ENCODE data around the gene REN.

Gene REN

DNA sequence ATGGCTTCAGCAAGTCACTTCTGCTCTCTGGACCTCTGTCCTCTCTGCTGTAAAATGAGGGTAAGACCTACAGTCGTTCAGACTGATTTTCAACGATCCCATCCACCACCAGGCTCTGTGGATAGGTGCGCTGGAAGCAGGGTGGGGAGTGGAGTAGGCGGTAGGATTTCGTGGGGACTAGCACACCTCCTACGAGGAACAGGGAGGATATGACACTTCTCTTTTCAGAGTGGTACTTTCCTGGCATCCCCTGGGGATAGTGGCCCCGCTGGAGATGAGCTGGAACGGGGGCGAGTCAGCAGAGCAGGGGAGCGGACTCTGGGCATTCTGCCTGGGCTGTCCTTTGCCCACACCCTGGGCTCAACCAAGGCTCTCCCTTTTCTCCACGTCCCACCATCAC lies 32.0 kb downstream of the REN start:
- DNase-seq (ENCODE audit: low spot score) (no peak), FAIRE-seq (no peak)

DNA sequence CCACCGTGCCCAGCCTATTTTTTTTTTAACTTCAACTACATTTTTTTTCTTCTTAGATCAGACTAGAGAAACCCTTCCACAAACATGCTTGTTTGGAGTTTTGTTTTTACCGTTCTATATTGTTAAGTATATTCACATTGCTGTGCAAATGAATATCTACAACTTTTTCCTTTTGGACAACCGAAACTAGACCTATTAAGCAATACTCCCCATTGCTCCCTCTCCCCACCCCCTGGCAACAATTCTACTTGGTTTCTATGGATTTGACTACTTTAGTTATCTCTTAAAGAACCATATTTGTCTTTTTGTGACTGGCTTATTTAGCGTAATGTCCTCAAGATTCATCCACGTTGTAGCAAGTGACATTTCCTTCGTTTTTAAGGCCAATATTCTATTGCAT lies 33.4 kb downstream of the REN start:
- DNase-seq (ENCODE audit: low spot score) (no peak), FAIRE-seq (no peak)

DNA sequence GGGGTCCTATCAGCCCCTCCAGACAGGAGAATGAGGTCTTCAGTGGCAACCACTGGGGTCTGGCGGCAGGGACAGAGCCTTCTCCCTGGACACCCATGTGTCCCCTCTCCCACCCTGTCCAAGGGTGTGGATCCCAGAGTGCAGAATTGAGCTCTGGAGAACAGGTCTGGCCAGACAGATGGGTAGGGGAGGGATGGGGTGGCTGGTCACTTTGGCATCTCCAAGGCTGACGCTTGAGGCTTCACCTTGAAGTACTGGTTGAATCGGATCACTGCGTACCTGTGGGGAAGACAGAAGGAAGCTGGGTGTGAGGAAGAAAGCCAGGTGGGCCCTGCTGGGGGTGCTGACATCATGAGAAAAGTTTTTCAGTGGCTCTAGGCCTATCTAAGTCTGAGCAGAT lies 34.2 kb downstream of the REN start:
- no peak for DNase-seq (ENCODE audit: low spot score)
- no peak for FAIRE-seq

DNA sequence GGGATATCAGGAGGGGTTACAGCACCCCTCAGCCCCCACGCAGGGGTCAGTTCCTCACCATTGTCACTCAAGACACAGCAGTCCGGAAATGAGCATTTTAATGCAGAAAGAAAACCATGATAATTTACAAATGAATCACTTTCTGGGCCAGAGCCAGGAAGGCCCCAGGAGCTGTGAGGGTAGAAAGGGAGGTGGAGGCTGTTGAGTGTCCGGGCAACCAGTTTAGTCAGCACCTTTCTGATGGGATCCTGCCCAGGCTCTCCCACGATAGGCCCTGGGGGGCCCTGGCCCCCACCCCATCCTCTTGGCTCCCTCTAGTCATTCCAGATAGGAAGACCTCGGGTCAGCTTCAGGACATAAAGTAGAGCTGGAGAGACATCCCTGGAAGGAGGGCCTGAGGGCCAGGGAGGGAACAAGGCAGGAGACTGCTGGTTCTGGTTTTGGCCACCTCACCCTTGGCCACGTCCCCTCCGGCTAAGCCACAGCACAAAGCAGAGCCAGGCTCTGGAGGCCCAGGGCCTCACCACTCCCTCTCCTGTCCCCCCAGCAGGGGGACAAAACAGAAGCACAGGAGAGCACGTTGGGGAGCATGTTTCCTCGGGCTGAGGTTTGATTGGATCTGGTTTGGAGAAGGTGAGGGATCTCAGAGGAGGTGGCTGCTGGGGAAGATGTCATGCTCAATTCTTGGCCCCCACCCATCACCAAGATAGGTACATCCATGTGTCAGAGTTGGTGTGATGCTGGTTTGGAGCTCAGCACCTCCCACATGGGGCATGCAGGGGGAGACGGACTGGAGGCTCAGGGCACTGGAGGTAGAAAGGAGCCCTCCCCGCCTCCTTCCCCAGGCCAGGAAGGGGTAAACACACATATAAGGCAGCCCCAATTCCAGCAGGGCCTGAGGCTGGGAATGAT lies 34.9 kb downstream of the REN start:
- peak; percentile 90 for FAIRE-seq

DNA sequence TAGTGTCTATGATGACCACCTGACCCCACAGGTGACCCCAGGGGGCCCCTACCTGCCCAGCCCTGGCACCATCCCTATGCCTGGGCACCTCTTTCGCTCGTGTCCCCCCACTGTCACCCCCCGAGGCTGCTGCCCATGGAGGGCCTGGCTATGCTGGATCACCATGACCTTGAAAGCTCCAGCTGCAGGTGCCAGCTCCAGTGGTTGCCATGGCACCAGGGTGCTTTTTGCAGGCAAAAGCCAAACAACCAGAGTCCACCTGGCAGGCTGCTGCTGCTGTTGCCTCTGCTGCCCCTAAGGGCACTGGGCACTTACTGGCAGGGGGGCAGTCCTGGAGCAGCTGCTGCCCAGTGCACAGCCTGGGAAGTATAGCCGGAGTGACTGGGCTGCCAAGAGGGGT lies 36.0 kb downstream of the REN start:
- FAIRE-seq (no peak), DNase-seq (ENCODE audit: low spot score) (no peak)

More for the DNA sequence above, 34.9 kb downstream of the REN start:
- DNase-seq (ENCODE audit: low spot score), result peak; percentile 87

DNA sequence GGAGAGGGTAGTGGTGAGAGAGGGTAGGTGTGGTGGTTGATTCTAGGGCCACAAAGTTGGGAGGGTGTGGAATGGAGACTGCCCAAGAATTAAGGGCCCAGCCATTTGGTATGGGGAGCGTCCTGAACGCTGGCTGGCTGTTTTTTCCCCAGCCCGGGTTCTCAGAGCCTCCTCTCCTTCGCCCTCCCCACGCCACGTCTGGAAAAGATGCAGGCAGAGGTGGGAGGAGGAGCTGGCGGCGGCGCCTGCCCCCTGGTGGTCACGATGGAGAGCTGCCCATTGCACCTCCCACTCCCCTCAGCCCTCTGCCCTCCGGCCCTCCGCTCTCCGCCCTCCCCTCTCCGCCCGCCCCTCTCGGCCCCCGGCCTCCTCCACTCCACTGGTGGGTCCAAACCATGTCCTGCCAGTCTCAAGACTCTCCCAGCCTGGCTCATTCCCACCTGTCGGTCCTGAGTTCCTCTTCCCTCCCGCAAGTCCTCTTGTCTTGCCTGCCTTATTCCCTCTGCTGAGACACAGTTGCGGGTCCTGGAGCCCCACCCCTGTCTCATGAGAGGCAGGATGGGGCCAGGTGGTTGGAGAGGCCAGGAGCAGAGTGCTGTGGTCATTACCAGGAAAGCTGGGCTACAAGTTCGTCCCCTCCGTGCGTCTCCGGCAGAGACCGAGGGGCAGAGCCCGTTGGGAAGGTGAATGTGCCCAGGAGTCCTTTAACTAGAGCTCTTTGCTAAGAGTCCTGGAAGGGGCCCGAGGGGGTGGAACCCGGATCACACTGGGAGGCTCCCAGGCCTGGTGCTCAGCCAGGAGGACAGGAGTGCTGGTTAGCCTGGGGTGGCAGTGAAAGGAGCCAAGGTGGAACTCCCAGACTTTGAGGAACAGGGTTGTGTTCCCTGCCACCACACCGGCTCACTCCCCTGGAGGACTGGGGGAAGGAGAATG lies 36.9 kb downstream of the REN start:
- DNase-seq (ENCODE audit: low spot score) (peak; percentile 27), FAIRE-seq (no peak)

DNA sequence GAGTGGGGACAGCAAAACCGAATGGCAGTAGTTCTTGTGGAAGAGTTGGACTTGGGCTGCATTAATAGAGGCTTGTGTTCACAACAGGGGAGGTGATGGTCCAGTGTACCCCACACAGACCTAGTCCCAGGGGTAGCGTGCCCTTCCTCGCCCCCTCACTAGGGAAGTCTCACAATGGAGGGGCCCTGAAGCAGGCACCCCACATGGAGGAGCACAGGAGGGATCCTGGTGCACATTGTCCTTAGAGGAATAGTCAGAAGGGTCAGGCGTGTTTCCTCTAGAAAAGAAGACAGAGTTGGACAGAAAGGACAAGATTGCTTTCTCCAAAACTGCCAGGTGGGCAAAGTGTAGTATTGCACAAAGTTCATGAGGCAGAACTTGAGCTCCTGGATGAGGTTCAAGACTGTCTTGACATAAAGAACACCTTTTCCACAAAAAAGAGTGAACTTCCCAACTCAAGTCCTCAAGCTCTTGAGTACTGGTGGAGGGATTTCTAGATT lies 37.6 kb downstream of the REN start:
- FAIRE-seq, result no peak
- DNase-seq (ENCODE audit: low spot score), result no peak

DNA sequence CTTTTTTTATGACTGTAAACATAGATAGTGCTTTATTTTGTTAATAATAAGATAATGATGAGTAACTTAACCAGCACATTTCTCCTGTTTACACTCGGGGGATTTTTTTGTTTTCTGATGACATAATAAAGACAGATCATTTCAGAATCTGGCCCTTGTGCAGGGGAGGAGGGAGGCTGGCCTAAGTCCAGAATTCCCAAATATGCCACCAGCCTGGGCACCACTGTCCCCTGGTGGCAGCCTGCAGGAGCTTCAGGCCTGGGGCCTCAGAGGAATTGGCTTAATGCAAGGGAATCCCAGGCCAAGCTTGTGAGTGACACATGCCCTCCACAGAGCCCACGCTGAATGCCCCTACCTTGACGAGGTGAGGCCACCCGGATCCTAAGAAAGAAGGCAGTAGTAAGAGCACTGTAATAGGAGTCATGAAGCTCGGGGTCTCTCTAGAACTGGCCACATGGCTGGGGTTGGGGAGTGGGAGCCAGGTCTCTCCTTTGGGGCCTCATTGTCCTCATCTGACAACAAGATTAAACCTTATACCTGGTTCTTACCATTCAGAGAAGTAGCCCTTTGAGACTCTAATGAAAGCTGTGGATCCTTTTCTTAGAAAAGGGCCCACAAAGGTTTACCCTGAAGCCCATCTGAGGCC lies 38.4 kb downstream of the REN start:
- DNase-seq (ENCODE audit: low spot score) (peak; percentile 43), FAIRE-seq (no peak)

DNA sequence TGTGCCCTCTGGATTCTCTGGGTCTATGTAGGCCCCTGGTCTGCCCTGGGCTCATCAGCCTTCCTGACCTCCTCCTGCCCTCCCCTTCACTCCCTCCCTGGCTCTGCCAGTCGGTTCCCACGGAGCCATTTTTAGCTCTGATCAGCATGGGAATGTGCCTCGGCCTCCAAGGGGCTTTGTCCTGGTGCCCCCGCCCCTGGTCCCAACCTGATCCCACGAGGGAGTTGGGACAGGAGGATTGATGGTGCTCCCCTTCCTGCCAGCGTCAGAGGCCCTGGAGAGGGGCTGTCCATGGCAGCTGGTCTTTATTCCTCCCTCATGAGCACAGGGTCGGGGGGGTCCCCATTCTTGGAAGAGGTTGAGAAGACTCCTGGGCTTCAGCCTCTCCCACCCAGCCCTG lies 39.2 kb downstream of the REN start:
- FAIRE-seq (no peak), DNase-seq (ENCODE audit: low spot score) (no peak)

DNA sequence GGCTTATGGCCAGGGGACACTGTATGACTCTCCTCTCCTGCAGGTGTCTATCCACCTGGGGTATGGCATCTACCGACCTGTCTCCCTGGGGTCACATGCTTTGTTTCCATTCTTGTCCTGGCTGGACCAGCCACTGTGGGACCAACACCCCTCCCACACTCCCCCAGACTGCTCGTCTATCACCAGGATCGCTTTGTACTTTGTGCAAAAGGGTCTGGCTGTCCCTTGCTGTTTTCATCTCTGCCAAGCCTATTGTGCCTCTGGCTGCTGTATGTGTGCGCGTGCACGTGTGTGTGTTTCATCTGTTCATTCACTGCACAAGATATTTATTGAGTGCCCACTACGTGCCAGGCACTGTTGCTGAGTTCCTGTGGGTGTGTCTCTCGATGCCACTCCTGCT lies 39.8 kb downstream of the REN start:
- DNase-seq (ENCODE audit: low spot score) (no peak), FAIRE-seq (no peak)

DNA sequence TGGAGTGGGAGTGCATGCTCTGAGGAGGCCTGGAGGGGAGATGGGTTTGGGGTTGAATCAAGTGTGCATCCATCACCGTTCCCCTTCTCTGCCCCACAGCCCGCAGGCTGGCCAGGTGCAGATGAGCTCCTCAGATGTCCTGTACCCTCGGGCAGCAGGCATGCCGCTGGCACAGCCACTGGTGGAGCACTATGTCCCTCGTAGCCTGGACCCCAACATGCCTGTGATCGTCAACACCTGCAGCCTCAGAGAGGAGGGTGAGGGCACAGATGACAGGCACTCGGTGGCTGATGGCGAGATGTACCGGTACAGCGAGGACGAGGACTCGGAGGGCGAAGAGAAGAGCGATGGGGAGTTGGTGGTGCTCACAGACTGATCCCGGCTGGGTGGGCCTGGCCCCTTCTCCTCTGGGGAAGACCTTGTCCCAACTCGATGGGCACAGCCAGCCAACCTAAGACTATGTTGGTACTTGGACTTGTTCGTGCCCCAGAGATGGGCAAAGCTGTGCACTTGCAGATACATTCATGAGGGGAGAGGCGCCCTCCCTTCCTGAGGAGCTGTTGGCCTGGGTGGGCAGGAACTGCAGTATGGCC lies 40.3 kb downstream of the REN start:
- FAIRE-seq, result no peak
- no peak for DNase-seq (ENCODE audit: low spot score)

DNA sequence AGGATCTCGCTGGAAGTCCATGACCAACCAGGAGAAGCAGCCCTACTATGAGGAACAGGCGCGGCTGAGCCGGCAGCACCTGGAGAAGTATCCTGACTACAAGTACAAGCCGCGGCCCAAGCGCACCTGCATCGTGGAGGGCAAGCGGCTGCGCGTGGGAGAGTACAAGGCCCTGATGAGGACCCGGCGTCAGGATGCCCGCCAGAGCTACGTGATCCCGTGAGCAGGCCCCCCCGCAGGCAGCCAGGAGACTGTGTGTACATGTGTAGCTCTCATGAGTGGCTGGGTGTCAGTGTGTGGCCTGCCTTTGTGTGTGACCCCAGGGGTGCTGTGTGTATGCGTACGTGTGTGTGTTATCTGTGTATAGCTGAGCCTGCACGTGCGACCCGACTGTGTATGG lies 41.5 kb downstream of the REN start:
- DNase-seq (ENCODE audit: low spot score) (no peak), FAIRE-seq (no peak)

DNA sequence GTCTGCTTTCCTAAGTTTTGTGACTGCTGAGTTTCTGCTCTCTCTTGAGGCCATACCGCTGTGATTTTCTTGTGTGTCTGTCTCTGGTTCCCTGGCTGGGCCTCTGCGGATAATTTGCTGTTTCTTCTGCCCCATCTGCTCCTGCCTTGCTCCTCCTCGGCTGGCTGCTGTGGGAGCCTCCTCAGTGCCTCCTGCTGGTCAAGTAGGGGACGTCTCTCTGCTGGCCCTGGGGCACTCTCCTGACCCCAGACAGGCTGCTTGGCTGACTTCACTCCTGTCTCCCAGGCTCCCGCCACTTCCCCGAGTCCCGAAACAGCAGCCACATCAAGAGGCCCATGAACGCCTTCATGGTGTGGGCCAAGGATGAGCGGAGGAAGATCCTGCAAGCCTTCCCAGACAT lies 42.8 kb downstream of the REN start:
- DNase-seq (ENCODE audit: low spot score), result no peak
- FAIRE-seq, result no peak

DNA sequence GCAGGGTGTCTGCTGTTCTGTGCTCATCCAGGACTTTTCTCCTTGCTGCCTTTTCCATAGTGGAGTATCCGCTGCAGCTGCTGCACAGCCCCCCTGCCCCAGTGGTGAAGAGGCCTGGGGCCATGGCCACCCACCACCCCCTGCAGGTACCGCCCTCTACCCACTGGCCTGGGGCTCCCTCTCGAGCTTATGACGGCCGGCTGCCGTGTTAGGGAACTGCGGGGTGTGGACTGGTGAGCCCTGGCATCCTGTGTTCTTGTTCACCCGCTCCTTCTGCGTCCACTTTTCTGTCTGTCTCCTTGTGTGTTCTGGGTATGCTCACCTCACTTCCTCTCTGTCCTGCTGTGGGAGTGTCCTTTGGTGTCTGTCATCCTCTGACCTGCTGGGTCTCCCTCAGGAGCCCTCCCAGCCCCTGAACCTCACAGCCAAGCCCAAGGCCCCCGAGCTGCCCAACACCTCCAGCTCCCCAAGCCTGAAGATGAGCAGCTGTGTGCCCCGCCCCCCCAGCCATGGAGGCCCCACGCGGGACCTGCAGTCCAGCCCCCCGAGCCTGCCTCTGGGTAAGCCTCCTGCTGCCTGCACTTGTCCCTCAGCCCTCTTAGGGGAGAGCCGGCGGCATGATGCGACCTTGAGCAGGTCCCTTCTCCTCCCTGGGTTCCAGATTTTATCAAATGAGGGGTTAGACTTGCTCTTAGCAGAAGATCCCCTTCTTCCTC lies 44.1 kb downstream of the REN start:
- no peak for DNase-seq (ENCODE audit: low spot score)
- no peak for FAIRE-seq

DNA sequence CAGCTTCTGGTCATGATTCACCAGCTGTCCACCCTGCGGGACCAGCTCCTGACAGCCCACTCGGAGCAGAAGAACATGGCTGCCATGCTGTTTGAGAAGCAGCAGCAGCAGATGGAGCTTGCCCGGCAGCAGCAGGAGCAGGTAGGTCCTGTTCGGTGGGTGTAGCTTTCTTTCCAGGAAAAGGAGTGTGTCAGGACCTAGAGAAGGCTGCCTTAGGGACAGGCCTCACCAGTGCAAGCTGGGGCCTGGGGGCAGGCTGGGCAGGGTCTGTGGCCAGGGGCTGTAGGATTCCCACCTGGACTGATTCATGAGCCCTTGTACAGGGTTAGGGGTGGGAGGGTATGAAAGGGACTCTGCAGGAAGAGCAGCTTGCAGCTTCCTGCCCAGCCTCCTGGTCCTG lies 49.6 kb downstream of the REN start:
- DNase-seq (ENCODE audit: low spot score) (no peak), FAIRE-seq (no peak)

DNA sequence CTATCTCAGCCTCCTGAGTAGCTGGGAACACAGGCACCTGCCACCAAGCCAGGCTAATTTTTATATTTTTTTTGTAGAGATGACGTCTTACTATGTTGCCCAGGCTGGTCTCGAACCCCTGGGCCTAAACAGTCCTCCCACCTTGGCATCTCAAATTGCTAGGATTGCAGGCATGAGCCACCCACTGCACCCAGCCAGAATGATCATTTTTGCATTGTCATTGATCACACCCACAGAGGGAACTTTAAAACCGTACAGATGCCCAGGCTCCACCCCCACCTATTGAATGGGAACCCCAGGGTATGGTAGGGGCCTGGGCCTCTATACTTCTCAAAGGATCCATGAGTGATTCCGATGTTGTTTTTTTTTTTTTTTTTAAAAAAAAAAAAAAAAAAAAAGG lies 51.0 kb downstream of the REN start:
- FAIRE-seq (no peak), DNase-seq (ENCODE audit: low spot score) (no peak)

DNA sequence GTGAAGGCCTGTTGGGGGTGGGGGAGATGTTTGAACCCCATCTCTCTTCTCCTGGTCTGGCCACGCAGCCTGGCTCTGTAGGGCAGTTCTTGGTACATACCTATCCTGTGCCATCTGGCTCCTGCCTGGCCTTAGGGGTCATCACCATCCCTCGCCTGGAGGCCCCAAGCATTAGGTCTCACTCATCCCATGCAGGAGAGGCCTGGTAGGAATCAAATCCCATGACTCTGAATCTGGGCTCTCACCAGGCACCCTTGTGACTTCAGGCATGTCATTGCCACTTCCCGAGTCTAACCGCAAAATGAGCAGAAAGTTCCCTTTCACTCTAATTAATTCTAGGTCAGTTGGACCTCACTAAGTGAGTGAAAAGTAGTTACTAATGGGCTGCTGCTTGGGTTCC lies 51.5 kb downstream of the REN start:
- FAIRE-seq (no peak), DNase-seq (ENCODE audit: low spot score) (no peak)

DNA sequence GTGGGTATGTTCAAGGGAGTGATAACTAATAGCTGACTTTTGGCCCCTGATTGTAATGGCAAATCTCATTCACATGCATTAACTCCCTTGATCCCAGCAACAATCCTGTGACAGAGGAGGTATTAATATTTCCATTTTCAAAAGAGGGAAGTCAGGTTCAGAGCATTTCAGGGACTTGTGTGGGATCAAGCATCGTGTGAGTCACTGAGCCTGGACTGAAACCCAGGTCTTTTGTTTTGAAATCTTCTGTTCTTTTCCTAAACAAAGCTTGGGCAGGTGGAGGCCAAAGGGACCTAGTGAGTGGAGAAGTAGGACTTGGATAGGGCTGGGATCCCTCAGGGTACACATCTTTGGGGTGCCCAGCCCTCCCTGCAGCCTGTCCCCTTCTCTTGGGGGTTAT lies 52.2 kb downstream of the REN start:
- DNase-seq (ENCODE audit: low spot score), result no peak
- no peak for FAIRE-seq

DNA sequence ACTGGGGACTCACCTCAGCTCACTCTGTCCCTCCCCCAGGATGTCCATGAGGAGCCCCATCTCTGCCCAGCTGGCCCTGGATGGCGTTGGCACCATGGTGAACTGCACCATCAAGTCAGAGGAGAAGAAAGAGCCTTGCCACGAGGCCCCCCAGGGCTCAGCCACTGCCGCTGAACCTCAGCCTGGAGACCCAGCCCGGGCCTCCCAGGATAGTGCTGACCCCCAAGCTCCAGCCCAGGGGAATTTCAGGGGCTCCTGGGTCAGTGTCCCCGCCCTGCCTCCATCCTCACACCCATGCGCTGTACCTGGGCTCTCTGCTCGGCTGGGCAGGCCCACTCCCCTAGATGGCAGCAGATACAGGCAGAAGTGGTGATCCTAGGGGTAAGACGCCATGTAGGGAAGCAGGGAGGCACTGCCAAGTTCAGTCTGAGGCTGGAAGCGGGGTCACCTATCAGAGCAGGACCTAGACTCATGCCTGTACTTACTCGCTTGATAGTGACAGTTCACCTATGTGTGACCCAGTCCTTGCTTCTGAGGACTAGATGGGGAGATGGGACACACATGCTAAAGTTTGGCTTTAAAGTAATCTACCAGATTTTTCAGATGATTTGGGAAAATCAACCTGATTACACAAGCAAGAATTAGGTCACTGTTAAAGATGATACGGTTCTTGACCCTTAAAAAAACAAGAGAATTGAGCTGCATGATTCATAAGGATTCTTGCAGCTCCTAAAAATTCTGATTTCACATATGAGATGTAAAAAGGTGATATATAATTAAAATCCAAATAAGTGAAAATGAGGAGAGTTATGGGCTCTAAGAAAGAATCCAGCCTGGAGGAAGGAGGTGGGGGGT lies 53.0 kb downstream of the REN start:
- no peak for DNase-seq (ENCODE audit: low spot score)
- no peak for FAIRE-seq
